ENCODE data around the gene TRIO. TPM values are rescaled to one million over a fixed set of nuclear protein-coding genes. Genes with fewer than 3 reads are reported as not detected.
A peak's percentile ranks its signal among the peaks of the same experiment; 100 is the strongest.

The TRIO gene
- total RNA-seq, 4 donors from 2014 or later, result 67.4 to 103 (median 94.7) TPM

DNA sequence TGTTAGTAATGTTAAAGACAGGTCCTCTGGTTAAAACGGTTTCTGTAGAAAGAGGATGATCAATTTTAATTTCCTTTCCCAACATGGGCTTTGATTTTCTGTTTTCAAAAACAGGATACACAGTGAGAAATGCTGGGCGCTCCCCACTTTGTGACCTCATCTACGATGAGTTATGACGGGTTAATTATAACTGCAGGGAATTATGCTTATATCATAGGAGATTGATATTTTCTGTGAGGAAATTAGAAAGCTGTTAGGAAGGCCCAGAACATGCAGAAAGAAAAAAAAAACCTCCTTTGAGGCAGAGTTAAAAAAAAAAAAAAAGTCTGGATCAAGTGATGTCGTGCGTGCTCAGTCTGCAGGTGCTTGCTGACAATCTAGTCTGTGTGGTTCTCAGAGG lies 261.6 kb downstream of the TRIO start:
- no peaks in the 10 kb centered on the region for H3K27me3 ChIP-seq
- no peaks in the 10 kb centered on the region for H3K9me3 ChIP-seq
- intact Hi-C loops (cut with DNase I), result loop anchor here (10.0 kb wide), 1 partner anchor 240 kb away; no protein-coding TSS in a partner anchor
- peaks cover 13 to 19% of the 10 kb centered on the region in 2 donors for H3K36me3 ChIP-seq
- H3K27ac ChIP-seq, result no peak overlapping the region
- H3K4me1 ChIP-seq, result no peaks in the 10 kb centered on the region
- TF ChIP-seq POLR2A (IDR thresholded peaks at IDR 0.05), result no peak
- TF ChIP-seq, protein P1, sequence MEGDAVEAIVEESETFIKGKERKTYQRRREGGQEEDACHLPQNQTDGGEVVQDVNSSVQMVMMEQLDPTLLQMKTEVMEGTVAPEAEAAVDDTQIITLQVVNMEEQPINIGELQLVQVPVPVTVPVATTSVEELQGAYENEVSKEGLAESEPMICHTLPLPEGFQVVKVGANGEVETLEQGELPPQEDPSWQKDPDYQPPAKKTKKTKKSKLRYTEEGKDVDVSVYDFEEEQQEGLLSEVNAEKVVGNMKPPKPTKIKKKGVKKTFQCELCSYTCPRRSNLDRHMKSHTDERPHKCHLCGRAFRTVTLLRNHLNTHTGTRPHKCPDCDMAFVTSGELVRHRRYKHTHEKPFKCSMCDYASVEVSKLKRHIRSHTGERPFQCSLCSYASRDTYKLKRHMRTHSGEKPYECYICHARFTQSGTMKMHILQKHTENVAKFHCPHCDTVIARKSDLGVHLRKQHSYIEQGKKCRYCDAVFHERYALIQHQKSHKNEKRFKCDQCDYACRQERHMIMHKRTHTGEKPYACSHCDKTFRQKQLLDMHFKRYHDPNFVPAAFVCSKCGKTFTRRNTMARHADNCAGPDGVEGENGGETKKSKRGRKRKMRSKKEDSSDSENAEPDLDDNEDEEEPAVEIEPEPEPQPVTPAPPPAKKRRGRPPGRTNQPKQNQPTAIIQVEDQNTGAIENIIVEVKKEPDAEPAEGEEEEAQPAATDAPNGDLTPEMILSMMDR (IDR thresholded peaks at IDR 0.05), result no peak
- 88 to 92% methylated on average over 6 of the region's 6 CpGs for WGBS, 2 donors
- no peak overlapping the region for H3K4me3 ChIP-seq (replicated peaks in 1 of 3)
- DNase-seq, result no peak

DNA sequence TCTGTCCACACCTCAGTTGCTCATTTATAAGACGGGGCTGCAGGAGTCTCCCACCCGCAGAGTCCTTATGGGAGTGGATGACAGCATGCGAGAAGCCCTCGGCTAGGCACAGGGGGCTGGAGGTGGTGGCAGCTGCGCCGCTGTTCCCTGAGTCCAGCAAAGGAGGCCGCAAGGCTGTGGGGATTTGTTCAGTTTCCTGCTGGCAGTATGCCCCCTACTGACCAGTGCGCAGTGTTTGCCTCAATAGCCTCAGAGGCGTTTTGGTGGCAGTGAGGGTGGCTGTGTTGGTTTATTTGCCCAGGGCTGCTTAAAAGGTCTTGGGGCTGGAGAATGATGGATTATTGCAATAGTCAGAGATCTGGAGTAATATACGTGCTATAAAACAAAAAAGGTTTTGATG lies 262.1 kb downstream of the TRIO start:
- intact Hi-C loops (cut with DNase I), result loop anchor here (10.0 kb wide), 1 partner anchor 240 kb away; no protein-coding TSS in a partner anchor
- Histone ChIP-seq H3K27ac (no peak overlapping the region), H3K4me1 (no peaks in the 10 kb centered on the region), H3K36me3 (peaks cover 13 to 19% of the 10 kb centered on the region in 2 donors), H3K9me3 (no peaks in the 10 kb centered on the region), H3K27me3 (no peaks in the 10 kb centered on the region), H3K4me3 (replicated peaks in 1 of 3) (no peak overlapping the region)
- WGBS, 2 donors, result 92 to 95% methylated on average over 10 of the region's 10 CpGs
- TF ChIP-seq, protein P1 (IDR thresholded peaks at IDR 0.05), result no peak
- no peak for TF ChIP-seq POLR2A (IDR thresholded peaks at IDR 0.05)
- no peak for DNase-seq

DNA sequence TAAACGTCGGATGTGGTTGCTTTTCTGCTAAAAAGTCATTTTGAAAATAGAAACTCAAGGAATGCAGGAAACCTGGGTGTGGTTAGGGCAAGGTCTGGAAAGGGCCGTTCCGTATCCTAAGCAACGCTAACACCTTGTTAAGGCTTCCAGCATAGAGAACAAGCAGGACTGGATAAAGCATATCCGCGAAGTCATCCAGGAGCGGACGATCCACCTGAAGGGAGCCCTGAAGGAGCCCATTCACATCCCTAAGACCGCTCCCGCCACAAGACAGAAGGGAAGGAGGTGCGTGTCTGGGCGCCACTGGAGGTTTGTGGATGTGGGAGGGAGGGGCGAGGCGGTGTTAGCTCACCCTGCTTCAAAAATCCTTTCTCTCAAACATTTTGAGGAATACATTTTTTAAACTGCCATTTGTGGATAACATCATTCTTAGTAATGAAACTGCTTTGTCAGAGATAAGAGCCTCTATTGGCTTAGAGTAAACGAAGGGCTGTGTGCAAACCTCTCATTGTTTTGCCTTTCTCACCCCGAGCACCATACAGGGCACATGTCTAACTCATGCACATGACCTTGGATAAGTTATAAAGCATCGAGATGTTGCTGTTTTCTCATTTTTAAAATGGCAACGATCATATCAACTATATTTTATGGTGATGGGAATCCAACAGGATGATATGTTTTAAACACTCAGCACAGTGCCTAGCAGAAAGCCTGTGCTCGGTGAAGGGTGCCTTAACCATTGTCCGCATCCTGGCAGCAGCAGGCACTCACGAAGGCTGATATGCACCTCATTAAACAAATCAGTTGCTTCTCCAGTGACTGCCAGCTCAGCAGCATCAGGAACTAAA lies 262.8 kb downstream of the TRIO start:
- H3K36me3 ChIP-seq, result peaks cover 13 to 15% of the 10 kb centered on the region in 2 donors
- 92% methylated on average over 22 of the region's 22 CpGs for WGBS, 2 donors
- no peak overlapping the region for H3K27ac ChIP-seq
- DNase-seq, result no peak
- no peaks in the 10 kb centered on the region for H3K9me3 ChIP-seq
- no peak for TF ChIP-seq POLR2A (IDR thresholded peaks at IDR 0.05)
- TF ChIP-seq, protein P1 (IDR thresholded peaks at IDR 0.05), result no peak
- H3K27me3 ChIP-seq, result no peaks in the 10 kb centered on the region
- H3K4me1 ChIP-seq, result no peaks in the 10 kb centered on the region
- no peak overlapping the region for H3K4me3 ChIP-seq (replicated peaks in 1 of 3)
- intact Hi-C loops (cut with DNase I), result loop anchor here (10.0 kb wide), 1 partner anchor 239 kb away; no protein-coding TSS in a partner anchor

DNA sequence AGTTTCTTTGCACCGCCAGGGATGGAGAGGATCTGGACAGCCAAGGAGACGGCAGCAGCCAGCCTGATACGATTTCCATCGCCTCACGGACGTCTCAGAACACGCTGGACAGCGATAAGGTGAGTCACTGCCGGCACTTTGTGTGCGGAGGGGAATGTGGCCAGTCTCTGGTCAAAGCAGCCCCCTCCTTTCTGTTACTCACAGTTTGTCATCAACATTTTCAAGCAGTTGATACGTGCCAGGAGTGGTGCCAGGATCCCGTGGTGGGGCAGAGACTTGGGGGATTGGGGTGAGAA lies 263.4 kb downstream of the TRIO start:
- no peak for DNase-seq
- intact Hi-C loops (cut with DNase I), result loop anchor here (10.0 kb wide), 1 partner anchor 238 kb away; no protein-coding TSS in a partner anchor
- Histone ChIP-seq H3K4me3 (replicated peaks in 1 of 3) (no peak overlapping the region), H3K36me3 (peaks cover 13 to 15% of the 10 kb centered on the region in 2 donors), H3K27me3 (no peaks in the 10 kb centered on the region), H3K9me3 (no peaks in the 10 kb centered on the region), H3K4me1 (no peaks in the 10 kb centered on the region), H3K27ac (peak overlapping the region in 1 of 3 donors; percentile 44)
- no peak for TF ChIP-seq POLR2A (IDR thresholded peaks at IDR 0.05)
- TF ChIP-seq, protein P1 (IDR thresholded peaks at IDR 0.05), result no peak
- WGBS, 2 donors, result 94 to 97% methylated on average over 12 of the region's 12 CpGs

DNA sequence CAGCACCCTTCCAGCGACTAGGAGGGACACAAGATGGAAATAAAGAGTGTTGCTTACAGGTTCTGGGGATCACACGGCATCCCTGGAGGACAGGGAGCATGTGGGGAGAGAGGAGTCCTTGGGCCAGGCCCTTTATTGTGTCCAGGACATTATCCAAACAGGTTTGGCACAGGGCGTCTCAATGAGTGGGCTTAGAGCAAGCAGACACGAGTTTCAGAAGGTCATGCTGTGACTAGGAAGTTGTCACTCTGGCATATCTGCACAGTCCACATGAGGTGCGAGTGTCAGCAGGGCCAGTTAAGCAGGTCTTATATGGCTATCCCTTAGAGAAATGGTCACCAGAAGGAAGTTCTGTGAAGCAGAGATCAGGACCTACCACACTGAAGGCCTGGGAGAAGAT lies 263.9 kb downstream of the TRIO start:
- no peak for DNase-seq
- WGBS, 2 donors, result 86 to 87% methylated on average over 5 of the region's 5 CpGs
- TF ChIP-seq, protein P1 (IDR thresholded peaks at IDR 0.05), result no peak
- TF ChIP-seq POLR2A (IDR thresholded peaks at IDR 0.05), result no peak
- Histone ChIP-seq H3K9me3 (no peaks in the 10 kb centered on the region), H3K27ac (peak overlapping the region in 1 of 3 donors; percentile 44), H3K4me1 (no peaks in the 10 kb centered on the region), H3K36me3 (peaks cover 13 to 15% of the 10 kb centered on the region in 2 donors), H3K4me3 (replicated peaks in 1 of 3) (no peak overlapping the region), H3K27me3 (no peaks in the 10 kb centered on the region)
- intact Hi-C loops (cut with DNase I), result loop anchor here (10.0 kb wide), 1 partner anchor 238 kb away; no protein-coding TSS in a partner anchor
